LoVo (cell line): ENCODE results near the gene PLD1.

Experiments
- DNase-seq: peaks from one replicate; pipeline ENCODE4 v3.0.0-alpha.2; 2016; ENCODE audit warnings: low spot score

The PLD1 gene

GRCh38 chr3:171792531-171792930 lies 17.8 kb downstream of the PLD1 start:
- no peak for DNase-seq

- DNase-seq: peak; percentile 30
Observed at GRCh38 chr3:171791692-171792076, 18.6 kb downstream of the PLD1 start.

GRCh38 chr3:171790898-171791691 lies 19.2 kb downstream of the PLD1 start:
- no peak for DNase-seq

GRCh38 chr3:171790574-171790897 lies 19.7 kb downstream of the PLD1 start:
- no peak for DNase-seq

- no peak for DNase-seq
Observed at GRCh38 chr3:171789759-171790505, 20.4 kb downstream of the PLD1 start.

GRCh38 chr3:171788546-171789351 lies 21.5 kb downstream of the PLD1 start:
- DNase-seq: peak; percentile 77

- no peak for DNase-seq
Observed at GRCh38 chr3:171786997-171787396, 23.3 kb downstream of the PLD1 start.

- DNase-seq: no peak
Observed at GRCh38 chr3:171784937-171785336, 25.3 kb downstream of the PLD1 start.

- no peak for DNase-seq
Observed at GRCh38 chr3:171784387-171784786, 25.9 kb downstream of the PLD1 start.

- no peak for DNase-seq
Observed at GRCh38 chr3:171783626-171784025, 26.7 kb downstream of the PLD1 start.

- DNase-seq: no peak
Observed at GRCh38 chr3:171783086-171783485, 27.2 kb downstream of the PLD1 start.

GRCh38 chr3:171782617-171783016 lies 27.7 kb downstream of the PLD1 start:
- DNase-seq: no peak

GRCh38 chr3:171781711-171782127 lies 28.6 kb downstream of the PLD1 start:
- DNase-seq: no peak

GRCh38 chr3:171778493-171778892 lies 31.8 kb downstream of the PLD1 start:
- no peak for DNase-seq

- no peak for DNase-seq
Observed at GRCh38 chr3:171777596-171777995, 32.7 kb downstream of the PLD1 start.

- no peak for DNase-seq
Observed at GRCh38 chr3:171776839-171777583, 33.3 kb downstream of the PLD1 start.

GRCh38 chr3:171776411-171776810 lies 33.9 kb downstream of the PLD1 start:
- DNase-seq: no peak

- no peak for DNase-seq
Observed at GRCh38 chr3:171775943-171776342, 34.3 kb downstream of the PLD1 start.

- no peak for DNase-seq
Observed at GRCh38 chr3:171774521-171774920, 35.8 kb downstream of the PLD1 start.

GRCh38 chr3:171772427-171773056 lies 37.7 kb downstream of the PLD1 start:
- DNase-seq: peak; percentile 66
